GM13977 (cell line): ENCODE measurements around the gene ZRANB2.

Source experiments
- DNase-seq: peaks from one replicate; pipeline ENCODE4 v3.0.0; 2012; ENCODE audit warnings: low spot score
- CTCF ChIP-seq: IDR thresholded peaks from 2 replicates; pipeline ENCODE4 v1.5.1; 2012; ENCODE audit warnings: mild to moderate bottlenecking, control low read depth; ENCODE audit not compliant: insufficient read depth; ENCODE audit errors: extremely low read depth, missing control alignments
- in situ Hi-C: fragments of 300-500 bp; cut with MboI; formaldehyde crosslinking; loops from one replicate; pipeline ENCODE4 v1.12.0; 2022; ENCODE audit warnings: low sequenced_read_pairs, low pct_unique_long_range_greater_than_20kb, mixed read lengths, inconsistent platforms; ENCODE audit not compliant: unreplicated experiment

Gene ZRANB2

DNA sequence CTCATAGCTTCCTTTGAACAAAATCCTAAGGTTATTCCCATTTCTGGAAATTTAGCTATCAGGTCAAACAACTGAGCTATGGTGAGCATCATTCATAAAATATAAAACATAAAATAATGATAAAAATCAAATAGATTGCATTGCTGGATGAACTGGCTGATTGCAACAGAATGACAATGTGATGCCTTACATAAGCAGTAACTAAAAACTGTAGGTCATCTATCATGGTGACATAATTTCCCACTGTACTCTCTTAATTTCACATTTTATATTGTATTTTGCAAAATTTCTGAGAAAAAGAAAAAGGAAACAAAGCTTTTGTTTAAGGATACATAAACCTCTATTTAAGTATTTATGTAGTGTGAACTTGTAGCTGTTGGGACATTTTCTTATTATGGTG is 37.8 kb downstream of the ZRANB2 start:
- in situ Hi-C loops = no loop called here
- DNase-seq = no peak
- no peak for TF ChIP-seq CTCF

- TF ChIP-seq CTCF = no peak
- in situ Hi-C loops = no loop called here
- DNase-seq = no peak
Observed at GRCh38 chr1:71041806-71042205, 39.0 kb downstream of the ZRANB2 start.

GRCh38 chr1:71039661-71040262 is 41.1 kb downstream of the ZRANB2 start:
- no peak for DNase-seq
- in situ Hi-C loops = no loop called here
- no peak for TF ChIP-seq CTCF

- no peak for DNase-seq
- no peak for TF ChIP-seq CTCF
- in situ Hi-C loops = no loop called here
Observed at GRCh38 chr1:71038942-71039341, 41.9 kb downstream of the ZRANB2 start.

DNA sequence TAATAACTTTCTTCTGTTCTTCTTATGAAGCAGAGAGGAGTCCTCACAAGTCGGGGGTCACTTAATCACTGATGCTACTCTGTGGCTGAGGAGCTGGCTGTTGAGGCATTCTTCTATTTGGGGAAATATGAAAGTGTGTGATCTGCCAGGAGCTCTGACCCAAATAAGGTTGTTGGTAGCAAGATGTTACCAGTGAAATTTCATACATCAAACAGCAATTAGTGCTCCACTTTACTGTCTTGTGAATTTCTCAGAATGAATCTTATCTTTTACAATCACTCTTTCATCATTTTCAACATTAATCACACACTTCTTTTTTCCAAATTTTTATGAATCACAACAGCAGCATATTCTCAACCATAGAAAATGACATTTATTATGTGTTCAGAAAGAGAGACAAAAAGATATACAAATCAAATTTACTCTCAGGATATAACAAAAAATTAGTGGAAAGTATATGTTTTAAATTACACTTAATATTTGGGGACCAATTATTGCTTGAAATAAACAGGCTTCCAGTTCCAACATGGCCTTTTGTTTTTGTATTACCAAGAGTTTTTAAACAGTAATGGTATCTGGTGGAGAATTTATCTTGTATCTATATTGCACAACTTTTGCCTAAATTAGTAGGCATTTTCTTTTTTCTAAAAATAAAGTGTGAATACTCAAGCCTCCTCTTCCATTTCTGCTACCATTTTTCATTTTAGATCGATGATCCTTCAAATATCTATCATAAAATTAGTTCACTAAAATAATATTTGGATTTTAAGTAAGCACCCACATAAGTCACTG is 42.8 kb downstream of the ZRANB2 start:
- no peak for TF ChIP-seq CTCF
- no peak for DNase-seq
- in situ Hi-C loops = no loop called here

DNA sequence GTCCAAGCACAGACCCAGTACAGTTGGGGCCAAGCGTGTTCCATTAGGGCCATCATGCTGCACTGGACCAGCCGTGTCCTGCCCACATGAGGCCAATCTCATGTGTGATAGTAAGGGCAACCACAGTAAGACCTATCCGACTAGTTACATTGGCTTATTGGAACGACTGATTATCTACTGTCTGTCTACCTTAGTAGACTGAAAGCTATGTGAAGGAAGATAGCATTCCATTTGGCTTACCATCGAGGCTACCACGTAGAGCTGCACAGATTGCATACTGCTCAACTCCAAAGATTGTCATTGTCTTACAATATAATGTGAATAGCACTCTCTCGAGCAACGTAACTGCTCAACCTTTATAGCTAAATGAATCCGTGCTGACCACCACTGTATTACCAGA is 43.8 kb downstream of the ZRANB2 start:
- TF ChIP-seq CTCF = no peak
- DNase-seq = no peak
- in situ Hi-C loops = no loop called here

DNA sequence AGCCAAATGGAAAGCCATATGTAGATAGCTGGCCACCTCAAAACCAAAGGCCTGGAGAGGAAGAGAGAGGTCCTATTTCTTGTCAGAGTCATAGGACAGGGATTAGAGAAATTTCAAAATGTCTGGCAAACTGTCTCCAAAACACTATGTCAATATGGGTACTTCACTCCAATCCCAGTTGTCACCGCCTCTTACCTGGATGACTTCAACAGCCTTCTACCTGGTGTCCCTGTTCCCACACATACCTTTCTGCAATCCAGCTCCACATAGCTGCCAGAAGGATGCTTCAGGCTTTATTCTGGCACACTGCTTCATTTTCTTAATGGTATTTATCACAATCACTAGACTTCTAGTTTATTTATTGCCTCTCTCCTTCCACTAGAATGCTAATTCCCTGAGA is 47.7 kb downstream of the ZRANB2 start:
- DNase-seq = no peak
- in situ Hi-C loops = no loop called here
- no peak for TF ChIP-seq CTCF
